ENCODE measurements around the gene BACH1. TPM values are rescaled to one million over a fixed set of nuclear protein-coding genes. Genes with fewer than 3 reads are reported as not detected.

The BACH1 gene
- polyA plus RNA-seq, 1 donor: 47.1 TPM

- no peaks in the 10 kb centered on the region for H3K27me3 ChIP-seq (ENCODE audit: control insufficient read depth, insufficient read depth, low read length)
- peak in 1 of 2 donors; percentile 28 for DNase-seq
- H3K27ac ChIP-seq (ENCODE audit: low read length): no peak overlapping the region
- H3K36me3 ChIP-seq (ENCODE audit: control insufficient read depth, insufficient read depth, low read length): peaks cover 12% of the 10 kb centered on the region
- H3K4me1 ChIP-seq (ENCODE audit: control insufficient read depth, insufficient read depth, low read length): no peaks in the 10 kb centered on the region
- H3K4me3 ChIP-seq (ENCODE audit: low read length): no peak overlapping the region
- no peaks in the 10 kb centered on the region for H3K9me3 ChIP-seq (ENCODE audit: control insufficient read depth, low read depth, low read length)
- 10% methylated on average over 2 of the region's 9 CpGs for WGBS (ENCODE audit: insufficient coverage, low lambda C conversion rate)
Observed at GRCh38 chr21:29360799-29361765, 62.4 kb downstream of the BACH1 start.

- WGBS (ENCODE audit: insufficient coverage, low lambda C conversion rate): no CpG with 5 or more reads among the region's 3 CpGs
- no peak overlapping the region for H3K4me3 ChIP-seq (ENCODE audit: low read length)
Observed at GRCh38 chr21:29362758-29363157, 64.0 kb downstream of the BACH1 start.

GRCh38 chr21:29365661-29366265 lies 67.0 kb downstream of the BACH1 start:
- Histone ChIP-seq H3K27ac (ENCODE audit: low read length) (no peak overlapping the region), H3K27me3 (ENCODE audit: control insufficient read depth, insufficient read depth, low read length) (no peaks in the 10 kb centered on the region), H3K9me3 (ENCODE audit: control insufficient read depth, low read depth, low read length) (no peaks in the 10 kb centered on the region), H3K36me3 (ENCODE audit: control insufficient read depth, insufficient read depth, low read length) (peaks cover 17% of the 10 kb centered on the region), H3K4me3 (ENCODE audit: low read length) (no peak overlapping the region), H3K4me1 (ENCODE audit: control insufficient read depth, insufficient read depth, low read length) (no peaks in the 10 kb centered on the region)
- no peak for DNase-seq
- 95% methylated on average over 3 of the region's 8 CpGs for WGBS (ENCODE audit: insufficient coverage, low lambda C conversion rate)

More at GRCh38 chr21:29362758-29363157, 64.0 kb downstream of the BACH1 start:
- no peaks in the 10 kb centered on the region for H3K27me3 ChIP-seq (ENCODE audit: control insufficient read depth, insufficient read depth, low read length)
- no peak for DNase-seq
- no peaks in the 10 kb centered on the region for H3K9me3 ChIP-seq (ENCODE audit: control insufficient read depth, low read depth, low read length)
- H3K4me1 ChIP-seq (ENCODE audit: control insufficient read depth, insufficient read depth, low read length): no peaks in the 10 kb centered on the region
- no peak overlapping the region for H3K27ac ChIP-seq (ENCODE audit: low read length)
- H3K36me3 ChIP-seq (ENCODE audit: control insufficient read depth, insufficient read depth, low read length): peaks cover 12% of the 10 kb centered on the region

- Histone ChIP-seq H3K4me1 (ENCODE audit: control insufficient read depth, insufficient read depth, low read length) (no peaks in the 10 kb centered on the region), H3K4me3 (ENCODE audit: low read length) (no peak overlapping the region), H3K27ac (ENCODE audit: low read length) (no peak overlapping the region), H3K27me3 (ENCODE audit: control insufficient read depth, insufficient read depth, low read length) (no peaks in the 10 kb centered on the region), H3K36me3 (ENCODE audit: control insufficient read depth, insufficient read depth, low read length) (peaks cover 17% of the 10 kb centered on the region), H3K9me3 (ENCODE audit: control insufficient read depth, low read depth, low read length) (no peaks in the 10 kb centered on the region)
- WGBS (ENCODE audit: insufficient coverage, low lambda C conversion rate): no CpG with 5 or more reads among the region's 3 CpGs
- DNase-seq: no peak
Observed at GRCh38 chr21:29366532-29366931, 67.8 kb downstream of the BACH1 start.

- no peaks in the 10 kb centered on the region for H3K27me3 ChIP-seq (ENCODE audit: control insufficient read depth, insufficient read depth, low read length)
- no peak for DNase-seq
- no peaks in the 10 kb centered on the region for H3K4me1 ChIP-seq (ENCODE audit: control insufficient read depth, insufficient read depth, low read length)
- no CpG with 5 or more reads among the region's 2 CpGs for WGBS (ENCODE audit: insufficient coverage, low lambda C conversion rate)
- H3K4me3 ChIP-seq (ENCODE audit: low read length): no peak overlapping the region
- peaks cover 17% of the 10 kb centered on the region for H3K36me3 ChIP-seq (ENCODE audit: control insufficient read depth, insufficient read depth, low read length)
- no peaks in the 10 kb centered on the region for H3K9me3 ChIP-seq (ENCODE audit: control insufficient read depth, low read depth, low read length)
- H3K27ac ChIP-seq (ENCODE audit: low read length): no peak overlapping the region
Observed at GRCh38 chr21:29367335-29367734, 68.6 kb downstream of the BACH1 start.

GRCh38 chr21:29368906-29369305 lies 70.2 kb downstream of the BACH1 start:
- WGBS (ENCODE audit: insufficient coverage, low lambda C conversion rate): 90% methylated on average over 2 of the region's 3 CpGs
- Histone ChIP-seq H3K27ac (ENCODE audit: low read length) (no peak overlapping the region), H3K27me3 (ENCODE audit: control insufficient read depth, insufficient read depth, low read length) (no peaks in the 10 kb centered on the region), H3K36me3 (ENCODE audit: control insufficient read depth, insufficient read depth, low read length) (peaks cover 16% of the 10 kb centered on the region), H3K4me1 (ENCODE audit: control insufficient read depth, insufficient read depth, low read length) (no peaks in the 10 kb centered on the region), H3K9me3 (ENCODE audit: control insufficient read depth, low read depth, low read length) (no peaks in the 10 kb centered on the region), H3K4me3 (ENCODE audit: low read length) (no peak overlapping the region)
- no peak for DNase-seq

GRCh38 chr21:29371464-29371863 lies 72.7 kb downstream of the BACH1 start:
- WGBS (ENCODE audit: insufficient coverage, low lambda C conversion rate): no CpG with 5 or more reads among the region's 4 CpGs

GRCh38 chr21:29372063-29372802 lies 73.5 kb downstream of the BACH1 start:
- DNase-seq: peak; percentile 66 to 69
- Histone ChIP-seq H3K27ac (ENCODE audit: low read length) (no peak overlapping the region), H3K27me3 (ENCODE audit: control insufficient read depth, insufficient read depth, low read length) (no peaks in the 10 kb centered on the region), H3K9me3 (ENCODE audit: control insufficient read depth, low read depth, low read length) (no peaks in the 10 kb centered on the region), H3K4me3 (ENCODE audit: low read length) (no peak overlapping the region), H3K36me3 (ENCODE audit: control insufficient read depth, insufficient read depth, low read length) (peaks cover 12% of the 10 kb centered on the region), H3K4me1 (ENCODE audit: control insufficient read depth, insufficient read depth, low read length) (no peaks in the 10 kb centered on the region)
- 49% methylated on average over 2 of the region's 11 CpGs for WGBS (ENCODE audit: insufficient coverage, low lambda C conversion rate)

More at GRCh38 chr21:29371464-29371863, 72.7 kb downstream of the BACH1 start:
- no peak overlapping the region for H3K4me3 ChIP-seq (ENCODE audit: low read length)
- peaks cover 12% of the 10 kb centered on the region for H3K36me3 ChIP-seq (ENCODE audit: control insufficient read depth, insufficient read depth, low read length)
- DNase-seq: no peak
- H3K4me1 ChIP-seq (ENCODE audit: control insufficient read depth, insufficient read depth, low read length): no peaks in the 10 kb centered on the region
- no peak overlapping the region for H3K27ac ChIP-seq (ENCODE audit: low read length)
- no peaks in the 10 kb centered on the region for H3K9me3 ChIP-seq (ENCODE audit: control insufficient read depth, low read depth, low read length)
- no peaks in the 10 kb centered on the region for H3K27me3 ChIP-seq (ENCODE audit: control insufficient read depth, insufficient read depth, low read length)

GRCh38 chr21:29374481-29374880 lies 75.8 kb downstream of the BACH1 start:
- Histone ChIP-seq H3K27ac (ENCODE audit: low read length) (no peak overlapping the region), H3K27me3 (ENCODE audit: control insufficient read depth, insufficient read depth, low read length) (no peaks in the 10 kb centered on the region), H3K36me3 (ENCODE audit: control insufficient read depth, insufficient read depth, low read length) (peaks cover 9% of the 10 kb centered on the region), H3K4me3 (ENCODE audit: low read length) (no peak overlapping the region), H3K9me3 (ENCODE audit: control insufficient read depth, low read depth, low read length) (no peaks in the 10 kb centered on the region), H3K4me1 (ENCODE audit: control insufficient read depth, insufficient read depth, low read length) (no peaks in the 10 kb centered on the region)
- WGBS (ENCODE audit: insufficient coverage, low lambda C conversion rate): no CpG with 5 or more reads among the region's 1 CpG
- no peak for DNase-seq

- H3K9me3 ChIP-seq (ENCODE audit: control insufficient read depth, low read depth, low read length): no peaks in the 10 kb centered on the region
- H3K4me3 ChIP-seq (ENCODE audit: low read length): no peak overlapping the region
- H3K27ac ChIP-seq (ENCODE audit: low read length): no peak overlapping the region
- peaks cover 7% of the 10 kb centered on the region for H3K36me3 ChIP-seq (ENCODE audit: control insufficient read depth, insufficient read depth, low read length)
- WGBS (ENCODE audit: insufficient coverage, low lambda C conversion rate): no CpG with 5 or more reads among the region's 3 CpGs
- no peaks in the 10 kb centered on the region for H3K27me3 ChIP-seq (ENCODE audit: control insufficient read depth, insufficient read depth, low read length)
- peak; percentile 13 to 46 for DNase-seq
- peaks cover 2% of the 10 kb centered on the region for H3K4me1 ChIP-seq (ENCODE audit: control insufficient read depth, insufficient read depth, low read length)
Observed at GRCh38 chr21:29376556-29376955, 77.8 kb downstream of the BACH1 start.
